GM12865 (cell line): ENCODE measurements around the gene EPAS1.

ENCODE experiments used
- DNase-seq: peaks from one replicate; pipeline ENCODE4 v3.0.0; 2010; ENCODE audit warnings: low read depth
- H3K4me3 ChIP-seq: 2 replicates; pipeline ENCODE4 v1.5.1; 2011; ENCODE audit warnings: mild to moderate bottlenecking, low read depth, low read length, control low read depth
- CTCF ChIP-seq: IDR thresholded peaks from 2 replicates; pipeline ENCODE4 v1.5.1; 2011; ENCODE audit warnings: low read length, control low read depth, low read depth, inconsistent platforms; ENCODE audit not compliant: insufficient read depth; ENCODE audit errors: missing control alignments

EPAS1 gene

GRCh38 chr2:46257476-46257875 is 39.7 kb upstream of the EPAS1 start:
- no peak for DNase-seq
- no peak overlapping the region for H3K4me3 ChIP-seq
- TF ChIP-seq CTCF, result no peak

GRCh38 chr2:46257980-46258379 is 39.2 kb upstream of the EPAS1 start:
- TF ChIP-seq CTCF, result no peak

GRCh38 chr2:46258937-46259776 is 38.0 kb upstream of the EPAS1 start:
- no peak for DNase-seq
- no peak overlapping the region for H3K4me3 ChIP-seq
- no peak for TF ChIP-seq CTCF

More at GRCh38 chr2:46257980-46258379, 39.2 kb upstream of the EPAS1 start:
- H3K4me3 ChIP-seq, result no peak overlapping the region
- DNase-seq, result no peak

GRCh38 chr2:46259777-46260168 is 37.4 kb upstream of the EPAS1 start:
- no peak for DNase-seq
- no peak overlapping the region for H3K4me3 ChIP-seq
- no peak for TF ChIP-seq CTCF

- TF ChIP-seq CTCF, result no peak
- DNase-seq, result no peak
- H3K4me3 ChIP-seq, result no peak overlapping the region
These were observed 36.9 kb upstream of the EPAS1 start for GRCh38 chr2:46260305-46260704.

GRCh38 chr2:46262248-46262938 is 34.8 kb upstream of the EPAS1 start:
- DNase-seq, result no peak
- TF ChIP-seq CTCF, result no peak

More at GRCh38 chr2:46262248-46262938, 34.8 kb upstream of the EPAS1 start:
- H3K4me3 ChIP-seq, result no peak overlapping the region
